HG02884 (cell line): ENCODE measurements around the gene EYS.

ENCODE experiments used
- ATAC-seq: cut with Tn5 transposase; IDR thresholded peaks from one replicate; pipeline ENCODE4 v1.9.1; 2021; ENCODE audit warnings: mild to moderate bottlenecking, moderate library complexity; ENCODE audit not compliant: unreplicated experiment

Gene EYS

GRCh38 chr6:64213697-64214096, 1493.3 kb downstream of the EYS start:
- no peak for ATAC-seq

DNA sequence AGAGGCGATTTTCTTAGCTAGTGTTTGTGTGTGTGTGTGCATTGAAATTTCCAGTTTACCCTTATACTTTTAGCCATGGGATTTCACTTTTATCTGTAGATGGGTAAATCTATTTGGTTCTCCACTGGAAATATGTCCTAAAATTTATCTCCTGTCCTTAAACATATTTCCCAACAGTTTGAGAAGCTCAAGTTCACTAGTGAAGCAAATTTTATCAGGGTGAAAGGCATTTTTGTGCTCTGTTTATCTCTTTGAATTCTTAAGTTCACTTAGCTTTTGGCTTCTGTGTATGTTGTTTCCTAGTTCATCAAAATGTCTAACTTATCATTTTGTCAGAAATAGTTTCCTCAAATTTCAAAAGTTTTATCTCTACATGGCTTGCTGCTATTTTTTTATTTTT, 1509.8 kb downstream of the EYS start:
- ATAC-seq: no peak

- ATAC-seq: no peak
Measured at GRCh38 chr6:64186592-64186991, 1520.4 kb downstream of the EYS start.

GRCh38 chr6:64185621-64186020, 1521.4 kb downstream of the EYS start:
- ATAC-seq: no peak

DNA sequence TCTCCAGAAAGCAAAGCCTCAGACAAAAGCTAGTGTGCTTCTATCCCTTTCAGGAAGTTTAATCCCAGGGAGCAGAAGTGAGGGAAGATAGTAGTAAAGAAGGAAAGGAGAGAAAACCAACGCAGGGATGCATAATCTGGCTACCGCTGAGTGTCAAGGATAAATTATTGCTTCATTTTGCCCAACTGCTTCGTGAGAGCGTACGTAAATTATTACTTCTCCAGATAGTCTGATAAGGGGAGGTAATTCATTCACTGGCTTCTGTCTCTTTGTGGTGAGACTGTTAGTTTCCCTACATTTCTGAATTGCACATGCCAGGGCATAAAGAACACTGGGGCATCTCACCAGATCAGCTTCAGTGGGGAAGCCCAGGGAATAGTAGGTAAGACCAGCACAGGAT, 1531.7 kb downstream of the EYS start:
- no peak for ATAC-seq

DNA sequence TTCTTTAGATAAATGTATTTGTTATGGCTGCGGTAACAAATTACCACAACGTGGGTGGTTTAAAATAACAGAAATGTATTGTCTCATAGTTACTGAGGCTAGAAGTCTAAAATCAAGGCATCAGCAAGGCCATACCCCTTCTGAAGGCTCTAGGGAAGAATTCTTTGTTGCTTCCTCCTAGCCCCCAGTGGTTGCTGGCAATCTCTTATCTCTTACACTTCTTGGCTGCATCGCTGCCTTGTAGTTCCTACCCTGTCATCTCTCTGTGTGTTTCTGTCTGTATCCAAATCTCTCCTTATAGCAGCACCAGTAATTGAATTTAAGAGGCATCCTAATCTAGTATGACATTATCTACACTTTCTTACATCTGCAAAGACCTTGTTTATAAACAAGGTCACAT, 1536.7 kb downstream of the EYS start:
- no peak for ATAC-seq

- no peak for ATAC-seq
Measured at GRCh38 chr6:64160486-64160885, 1546.5 kb downstream of the EYS start.

GRCh38 chr6:64155063-64155462, 1552.0 kb downstream of the EYS start:
- ATAC-seq: no peak

GRCh38 chr6:64146876-64147275, 1560.2 kb downstream of the EYS start:
- no peak for ATAC-seq

DNA sequence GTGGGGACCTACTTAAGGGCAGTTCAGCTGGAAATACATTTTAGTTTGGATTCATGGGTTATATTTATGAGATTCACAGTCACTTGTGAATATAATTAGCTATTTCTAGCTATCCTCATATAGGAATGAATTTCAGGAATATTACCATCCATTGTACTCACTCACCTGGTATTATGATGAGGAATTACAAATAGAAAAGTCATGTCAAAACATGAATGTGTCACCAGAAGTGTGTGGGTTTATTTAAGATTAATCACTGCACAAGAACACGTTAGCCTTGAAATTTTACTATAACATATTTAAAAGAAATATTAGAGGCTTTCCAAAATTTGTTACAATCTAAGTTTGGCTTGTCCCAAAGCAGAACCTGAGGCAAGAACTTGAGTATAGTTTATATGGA, 1560.9 kb downstream of the EYS start:
- no peak for ATAC-seq

- ATAC-seq: no peak
Measured at GRCh38 chr6:64145658-64146057, 1561.4 kb downstream of the EYS start.

GRCh38 chr6:64143101-64143500, 1563.9 kb downstream of the EYS start:
- no peak for ATAC-seq

GRCh38 chr6:64141680-64142079, 1565.3 kb downstream of the EYS start:
- ATAC-seq: no peak

GRCh38 chr6:64128301-64129024, 1578.6 kb downstream of the EYS start:
- no peak for ATAC-seq

GRCh38 chr6:64123761-64124633, 1583.0 kb downstream of the EYS start:
- no peak for ATAC-seq

GRCh38 chr6:64122712-64123375, 1584.2 kb downstream of the EYS start:
- no peak for ATAC-seq

GRCh38 chr6:64121011-64121565, 1585.9 kb downstream of the EYS start:
- no peak for ATAC-seq

DNA sequence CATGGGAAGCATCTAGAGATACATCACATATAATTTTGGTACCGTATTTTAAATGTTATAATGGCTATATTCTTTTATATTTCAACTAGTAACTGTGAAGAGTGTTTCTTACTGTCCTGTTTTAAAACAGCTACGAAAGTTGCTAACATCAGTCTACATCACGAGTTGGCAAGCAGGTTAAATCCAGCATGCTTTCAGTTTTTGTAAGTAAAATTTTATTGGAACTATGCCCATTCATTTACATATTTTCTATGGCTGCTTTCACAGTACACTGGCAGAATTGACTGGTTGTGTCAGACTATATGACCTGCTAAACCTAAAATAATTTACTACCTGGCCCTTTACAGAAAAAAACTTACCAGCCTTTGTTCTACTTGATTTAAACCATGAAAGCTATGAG, 1593.3 kb downstream of the EYS start:
- no peak for ATAC-seq

GRCh38 chr6:64104051-64104450, 1603.0 kb downstream of the EYS start:
- no peak for ATAC-seq

- no peak for ATAC-seq
Measured at GRCh38 chr6:64103480-64103879, 1603.5 kb downstream of the EYS start.

- ATAC-seq: no peak
Measured at GRCh38 chr6:64100702-64101303, 1606.2 kb downstream of the EYS start.
